Renal pelvis (tissue), 4 donors: ENCODE data around the gene SPNS3. TPM values are rescaled to one million over a fixed set of nuclear protein-coding genes. Genes with fewer than 3 reads are reported as not detected.
A peak's percentile ranks its signal among the peaks of the same experiment; 100 is the strongest.

ENCODE experiments used
- DNase-seq: peaks from one replicate; pipeline ENCODE4 v3.0.0-alpha.2; 2013
- polyA plus RNA-seq, 3 donors: library from polyadenylated mRNA; unstranded; fragments of 120-200 nt; gene quantifications; one replicate each; pipeline ENCODE4 v1.2.1, GENCODE V29; 2013; ENCODE audit not compliant: insufficient read length in 3 of 3

Gene SPNS3
- polyA plus RNA-seq, 3 donors, result 2.5 to 4.1 (median 3.8) TPM

DNA sequence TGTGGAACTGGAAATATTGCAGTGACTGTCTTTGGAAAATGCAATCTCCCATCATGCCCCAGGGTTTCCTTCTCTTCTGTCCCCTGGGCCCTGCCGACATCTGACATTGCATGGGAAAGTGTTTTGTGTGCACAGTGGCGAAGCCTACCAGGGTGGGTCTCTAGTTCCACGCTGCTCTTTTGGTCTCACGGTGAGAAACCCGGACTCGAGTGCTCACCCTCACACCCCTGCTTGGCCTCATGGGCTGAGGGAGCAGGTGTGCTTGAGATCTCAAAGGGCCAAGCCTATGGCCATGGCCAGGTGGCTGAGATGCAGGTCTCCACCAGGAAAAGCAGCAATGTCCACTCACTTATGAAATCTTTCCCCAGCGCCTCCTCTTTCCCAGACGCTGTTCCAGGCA is 32.0 kb downstream of the SPNS3 start:
- DNase-seq, result no peak

GRCh38 chr17:4467287-4467686 is 33.5 kb downstream of the SPNS3 start:
- no peak for DNase-seq

DNA sequence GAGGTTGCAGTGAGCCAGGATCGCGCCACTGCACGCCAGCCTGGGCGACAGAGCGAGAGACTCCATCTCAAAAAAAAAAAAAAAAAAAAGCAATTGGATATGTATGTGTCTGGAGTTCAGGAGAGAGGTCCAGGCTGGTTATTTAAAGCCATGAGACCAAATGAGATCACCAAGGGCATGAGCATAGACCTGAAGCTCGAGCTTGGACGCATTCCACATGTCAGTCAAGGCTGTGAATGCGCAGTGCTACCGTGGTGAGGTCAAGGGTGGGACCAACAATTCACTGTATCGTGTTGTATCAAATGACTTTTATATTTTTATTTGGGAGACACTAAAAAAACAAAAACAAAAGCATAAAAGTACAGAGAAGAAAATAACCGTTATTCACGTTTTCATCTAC is 35.8 kb downstream of the SPNS3 start:
- DNase-seq, result no peak

GRCh38 chr17:4472286-4472685 is 38.5 kb downstream of the SPNS3 start:
- DNase-seq, result no peak

GRCh38 chr17:4474093-4474492 is 40.4 kb downstream of the SPNS3 start:
- no peak for DNase-seq

DNA sequence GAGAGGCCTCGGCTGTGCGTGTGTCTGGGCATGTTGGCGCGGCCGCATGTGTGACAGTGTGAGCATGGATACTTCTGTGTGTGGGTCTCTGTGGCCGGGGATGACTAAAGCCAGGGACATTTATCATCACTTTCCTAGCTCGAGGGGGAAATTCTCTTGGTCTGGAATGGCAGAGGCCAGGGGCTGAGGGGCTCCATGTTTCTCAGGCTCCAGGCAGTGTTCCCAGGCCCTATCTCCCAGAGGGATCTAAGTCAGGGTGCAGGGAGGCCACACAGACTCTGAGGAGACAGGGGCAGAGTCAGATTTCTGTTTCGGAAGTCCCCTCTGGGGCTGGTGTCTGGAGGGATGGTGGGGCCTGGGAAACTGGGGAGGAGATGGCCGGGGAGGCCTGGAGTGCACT is 41.3 kb downstream of the SPNS3 start:
- no peak for DNase-seq

- DNase-seq, result no peak
Observed at GRCh38 chr17:4475463-4475862, 41.7 kb downstream of the SPNS3 start.

GRCh38 chr17:4476017-4476416 is 42.3 kb downstream of the SPNS3 start:
- no peak for DNase-seq

DNA sequence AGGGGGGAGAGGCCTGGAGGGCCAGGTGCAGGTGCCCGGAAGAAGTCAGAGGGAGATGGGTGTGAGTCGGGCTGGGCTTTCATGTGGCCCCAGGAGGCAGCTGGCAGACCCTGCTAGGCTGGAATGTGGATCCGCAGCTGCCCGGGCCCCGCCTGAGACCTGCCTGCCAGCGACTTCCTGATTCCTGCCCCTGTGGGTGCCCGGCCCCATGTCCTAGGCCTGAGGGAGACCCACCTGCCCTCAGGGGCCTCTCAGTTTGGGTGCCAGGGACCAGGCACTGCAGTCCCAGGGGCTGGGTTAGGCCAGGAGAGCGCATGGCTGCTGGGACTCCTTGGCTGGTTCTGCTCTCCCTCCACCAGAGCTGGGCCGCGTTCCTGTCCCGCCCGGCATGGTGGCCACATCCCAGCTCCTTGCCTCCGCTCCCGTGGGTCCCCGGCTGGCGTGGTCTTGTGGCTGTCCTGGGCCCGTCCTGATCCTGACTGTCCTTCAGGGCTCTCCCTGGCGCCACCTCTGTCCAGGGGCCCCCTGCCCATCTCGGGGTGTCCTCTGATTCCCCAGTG is 42.9 kb downstream of the SPNS3 start:
- DNase-seq, result no peak

GRCh38 chr17:4477255-4477791 is 43.6 kb downstream of the SPNS3 start:
- DNase-seq, result no peak

DNA sequence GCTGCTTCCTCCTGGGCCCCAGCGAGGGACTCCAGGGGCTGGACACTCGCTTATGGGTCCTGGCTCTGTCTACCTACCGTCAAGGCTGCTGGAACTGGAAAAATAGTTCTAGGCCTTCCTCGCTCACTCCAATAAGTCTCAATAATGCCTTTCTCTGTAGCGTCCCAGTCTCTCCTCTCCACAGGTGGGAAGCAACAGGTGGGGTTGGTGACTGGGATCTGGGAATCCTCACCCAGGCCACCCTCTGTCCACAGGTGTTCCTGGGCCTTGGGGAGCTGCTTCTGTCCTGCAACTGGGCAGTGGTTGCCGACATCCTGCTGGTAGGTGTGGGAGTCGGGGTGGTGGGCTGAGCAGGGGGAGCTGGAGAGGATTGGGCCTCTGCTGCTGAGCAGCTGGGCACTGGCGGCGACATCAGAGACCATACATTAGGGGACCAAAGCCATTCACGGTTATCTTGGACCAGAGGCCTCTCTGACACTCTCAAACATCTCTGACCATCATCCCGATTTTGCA is 44.6 kb downstream of the SPNS3 start:
- no peak for DNase-seq

DNA sequence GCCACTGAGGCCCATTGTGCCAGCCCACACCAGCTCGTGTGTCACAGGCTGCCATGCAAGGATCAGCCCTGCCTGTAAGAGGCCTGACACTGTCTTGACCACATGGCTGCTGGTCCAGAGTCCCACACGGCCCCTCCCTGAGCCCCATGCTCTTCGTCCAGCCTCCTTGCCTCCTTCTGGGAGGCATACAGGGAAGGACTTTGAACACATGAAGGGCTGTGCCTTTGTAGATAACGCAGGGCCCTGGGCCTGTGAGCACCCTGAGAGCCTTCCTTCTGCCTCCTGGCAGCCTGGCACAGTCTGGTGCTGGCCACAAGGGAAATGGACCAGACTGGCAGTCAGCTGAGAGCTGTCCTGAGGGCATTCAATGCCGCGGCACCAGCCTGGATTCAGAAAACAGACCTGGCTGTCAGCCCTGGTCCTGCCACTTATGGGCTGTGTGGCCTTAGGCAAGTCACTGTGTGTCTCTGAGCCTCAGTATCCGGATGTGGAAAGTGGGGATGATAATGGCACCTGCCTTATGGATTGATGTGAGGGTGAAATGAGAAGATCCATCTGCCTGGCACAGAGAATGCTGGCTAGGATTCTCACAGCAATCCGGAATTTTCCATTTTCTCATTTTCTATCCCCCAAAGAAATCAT is 45.7 kb downstream of the SPNS3 start:
- DNase-seq, result no peak

GRCh38 chr17:4479982-4480751 is 46.4 kb downstream of the SPNS3 start:
- DNase-seq, result peak; percentile 78

GRCh38 chr17:4480929-4481898 is 47.5 kb downstream of the SPNS3 start:
- no peak for DNase-seq

DNA sequence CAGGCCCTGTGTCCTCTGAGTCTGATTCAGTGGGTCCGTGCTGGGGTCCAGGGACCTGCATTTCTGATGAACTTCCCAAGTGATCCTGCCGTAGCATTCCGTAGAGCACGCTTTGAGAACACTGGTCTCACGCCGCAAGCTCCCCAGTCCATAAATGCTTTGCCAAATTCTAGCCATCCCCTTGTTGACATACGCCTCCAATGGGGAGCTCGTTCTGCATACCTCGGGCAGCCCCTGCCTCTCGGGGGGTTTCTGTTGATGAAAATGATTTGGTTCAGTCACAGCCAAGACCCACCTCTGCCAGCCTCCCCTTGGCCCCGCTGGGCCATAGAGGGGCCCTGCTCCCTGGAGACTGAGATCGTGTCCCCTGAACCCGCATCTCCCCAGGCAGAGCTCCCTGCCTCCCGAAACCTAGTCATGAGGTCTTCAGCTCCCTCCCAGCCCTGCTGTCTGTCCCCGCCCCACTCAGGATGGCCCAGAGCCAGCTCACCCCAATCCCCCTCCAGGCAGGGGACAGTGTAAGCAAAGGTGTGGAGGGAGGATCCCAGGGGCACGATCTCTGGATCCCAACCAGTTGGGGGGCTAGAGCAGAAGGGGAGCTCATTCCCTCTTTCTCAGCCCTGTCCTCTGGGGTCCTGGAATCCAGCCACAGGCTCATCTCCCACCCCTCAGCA is 48.7 kb downstream of the SPNS3 start:
- DNase-seq, result no peak

DNA sequence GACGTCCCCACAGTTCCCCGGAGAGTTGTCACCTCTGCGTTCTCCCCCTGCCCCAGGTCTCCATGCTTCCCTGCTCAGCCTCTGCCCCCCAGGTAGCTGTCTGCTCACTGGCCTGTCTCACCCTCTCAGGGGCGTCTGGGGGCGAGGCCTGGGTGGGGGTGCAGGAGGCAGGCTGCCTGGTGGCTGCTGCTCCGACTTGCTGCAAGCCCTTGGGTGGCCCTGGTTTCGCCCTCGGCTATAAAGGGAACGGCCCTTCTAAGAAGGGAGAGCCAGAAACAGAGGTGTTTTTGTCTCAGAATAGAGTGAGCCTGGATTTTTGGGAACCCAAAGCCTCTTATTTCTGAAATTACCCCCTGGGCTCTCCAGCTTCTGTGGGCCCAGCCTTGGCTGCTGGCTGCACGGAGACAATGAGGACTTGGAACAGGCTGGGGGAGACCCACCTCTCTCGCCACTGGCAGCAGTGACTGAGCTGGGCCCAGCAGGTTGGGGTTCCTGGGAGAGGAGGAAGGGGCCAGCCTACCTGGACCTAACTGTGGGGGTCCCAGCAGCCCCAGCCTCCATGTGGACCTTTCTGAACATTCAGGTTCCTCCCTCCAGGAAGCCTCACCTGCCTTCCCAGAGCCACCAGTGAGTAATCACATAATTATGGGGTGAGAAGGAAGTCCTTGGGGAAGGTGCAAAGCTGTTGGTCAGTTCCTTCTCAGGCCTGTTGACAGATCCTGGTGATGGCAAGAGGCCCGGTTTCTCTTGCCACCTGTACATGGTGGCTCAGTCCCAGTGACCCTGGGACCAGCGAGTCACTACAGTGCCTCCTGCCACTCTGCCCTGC is 49.5 kb downstream of the SPNS3 start:
- no peak for DNase-seq

DNA sequence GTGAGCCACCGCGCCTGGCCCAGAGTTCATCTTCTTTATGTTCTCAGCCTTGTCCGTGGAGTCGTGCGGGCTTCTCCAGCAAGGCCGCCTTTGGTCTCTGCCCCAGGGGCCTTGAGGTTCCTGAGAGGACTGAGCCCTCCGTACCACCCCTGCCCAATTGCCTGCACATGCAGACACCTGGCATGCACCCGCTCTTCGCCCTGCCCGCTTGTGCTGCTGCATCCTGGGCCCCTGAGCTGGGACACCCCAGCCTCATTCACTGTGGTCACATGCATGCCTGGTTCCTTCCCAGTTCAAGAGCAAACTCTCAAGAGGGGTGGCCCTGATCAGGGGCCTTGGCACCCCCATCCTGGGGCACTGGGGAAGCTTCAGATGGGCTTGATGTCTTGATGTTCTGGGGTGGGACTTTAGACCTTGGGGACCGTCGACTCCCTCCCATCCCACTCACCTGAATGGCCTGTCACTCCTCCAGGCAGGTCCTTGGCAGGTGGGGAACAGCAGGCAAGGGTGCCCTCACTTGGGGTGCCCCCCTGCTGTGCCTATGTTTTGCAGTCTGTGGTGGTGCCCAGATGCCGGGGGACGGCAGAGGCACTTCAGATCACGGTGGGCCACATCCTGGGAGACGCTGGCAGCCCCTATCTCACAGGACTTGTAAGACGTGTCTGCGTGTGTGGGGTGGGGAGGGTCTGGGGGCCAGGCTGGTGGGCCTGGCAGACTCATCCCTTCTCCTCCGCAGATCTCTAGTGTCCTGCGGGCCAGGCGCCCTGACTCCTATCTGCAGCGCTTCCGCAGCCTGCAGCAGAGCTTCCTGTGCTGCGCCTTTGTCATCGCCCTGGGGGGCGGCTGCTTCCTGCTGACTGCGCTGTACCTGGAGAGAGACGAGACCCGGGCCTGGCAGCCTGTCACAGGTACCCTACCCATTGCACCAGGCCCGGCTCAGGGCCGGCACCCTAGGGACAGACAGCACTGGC is 52.2 kb downstream of the SPNS3 start:
- no peak for DNase-seq

GRCh38 chr17:4487296-4487695 is 53.6 kb downstream of the SPNS3 start:
- DNase-seq, result no peak
